Stimulated activated CD8-positive, alpha-beta memory T cell treated with anti-CD3 and anti-CD28 coated beads, Interleukin-2, amount 100 ng/mL, for 48 hours (primary cell): ENCODE data around the gene MAP3K21.

Source experiments
- DNase-seq, 2 donors: peaks; one replicate each; pipeline ENCODE4 v3.0.0-alpha.2; 2020; ENCODE audit warnings: low read depth in 2 of 2

MAP3K21 gene

DNA sequence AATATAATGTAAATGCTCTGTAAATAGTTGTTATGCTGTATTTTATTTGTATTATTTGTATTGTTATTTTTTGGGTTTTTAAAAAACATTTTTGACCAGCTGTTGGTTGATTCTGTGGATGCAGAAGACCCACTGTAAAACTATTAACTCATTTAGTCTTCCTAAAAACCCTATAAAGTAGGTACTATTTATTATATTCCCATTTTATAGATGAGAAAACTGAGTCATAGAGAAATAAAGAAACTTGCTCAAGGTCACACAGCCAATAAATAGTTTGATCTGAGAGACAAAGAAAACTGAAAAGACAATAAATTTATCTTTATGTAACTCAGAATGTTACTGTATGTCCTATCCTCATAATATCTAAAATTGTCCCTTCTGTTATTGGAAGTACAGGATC, 1.2 kb upstream of the MAP3K21 start:
- DNase-seq = no peak

- DNase-seq = peak; percentile 74 to 85
Observed at GRCh38 chr1:233326811-233327650, 493 bp upstream of the MAP3K21 start.

DNA sequence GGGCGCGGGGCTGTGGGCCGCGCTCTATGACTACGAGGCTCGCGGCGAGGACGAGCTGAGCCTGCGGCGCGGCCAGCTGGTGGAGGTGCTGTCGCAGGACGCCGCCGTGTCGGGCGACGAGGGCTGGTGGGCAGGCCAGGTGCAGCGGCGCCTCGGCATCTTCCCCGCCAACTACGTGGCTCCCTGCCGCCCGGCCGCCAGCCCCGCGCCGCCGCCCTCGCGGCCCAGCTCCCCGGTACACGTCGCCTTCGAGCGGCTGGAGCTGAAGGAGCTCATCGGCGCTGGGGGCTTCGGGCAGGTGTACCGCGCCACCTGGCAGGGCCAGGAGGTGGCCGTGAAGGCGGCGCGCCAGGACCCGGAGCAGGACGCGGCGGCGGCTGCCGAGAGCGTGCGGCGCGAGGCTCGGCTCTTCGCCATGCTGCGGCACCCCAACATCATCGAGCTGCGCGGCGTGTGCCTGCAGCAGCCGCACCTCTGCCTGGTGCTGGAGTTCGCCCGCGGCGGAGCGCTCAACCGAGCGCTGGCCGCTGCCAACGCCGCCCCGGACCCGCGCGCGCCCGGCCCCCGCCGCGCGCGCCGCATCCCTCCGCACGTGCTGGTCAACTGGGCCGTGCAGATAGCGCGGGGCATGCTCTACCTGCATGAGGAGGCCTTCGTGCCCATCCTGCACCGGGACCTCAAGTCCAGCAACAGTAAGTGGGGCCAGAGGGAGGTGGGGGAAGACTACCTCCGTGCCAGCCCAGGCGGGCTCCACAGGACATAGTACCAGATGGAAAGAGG, 808 bp downstream of the MAP3K21 start:
- DNase-seq = peak; percentile 1 to 6

- DNase-seq = no peak
Observed at GRCh38 chr1:233331676-233332519, 4.4 kb downstream of the MAP3K21 start.

DNA sequence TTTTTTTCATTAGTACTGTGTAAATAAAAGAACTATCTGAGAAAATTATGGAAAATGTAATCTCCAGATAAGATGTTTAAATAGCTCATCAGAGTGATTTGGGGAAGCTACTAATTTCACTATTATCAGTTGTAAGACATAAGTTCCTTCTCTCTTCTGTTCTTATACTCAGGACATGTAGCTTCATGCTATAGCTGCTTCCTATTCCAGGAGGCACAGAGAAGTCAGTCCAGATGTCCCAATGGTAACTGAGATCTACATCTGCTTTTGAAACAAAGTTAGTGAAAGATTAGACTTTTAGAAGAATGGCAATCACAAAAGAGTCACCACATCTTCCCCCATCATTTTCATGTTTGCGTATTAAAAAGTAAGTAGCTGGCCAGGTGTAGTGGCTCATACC, 5.6 kb downstream of the MAP3K21 start:
- no peak for DNase-seq

- DNase-seq = no peak
Observed at GRCh38 chr1:233334092-233334491, 6.6 kb downstream of the MAP3K21 start.

DNA sequence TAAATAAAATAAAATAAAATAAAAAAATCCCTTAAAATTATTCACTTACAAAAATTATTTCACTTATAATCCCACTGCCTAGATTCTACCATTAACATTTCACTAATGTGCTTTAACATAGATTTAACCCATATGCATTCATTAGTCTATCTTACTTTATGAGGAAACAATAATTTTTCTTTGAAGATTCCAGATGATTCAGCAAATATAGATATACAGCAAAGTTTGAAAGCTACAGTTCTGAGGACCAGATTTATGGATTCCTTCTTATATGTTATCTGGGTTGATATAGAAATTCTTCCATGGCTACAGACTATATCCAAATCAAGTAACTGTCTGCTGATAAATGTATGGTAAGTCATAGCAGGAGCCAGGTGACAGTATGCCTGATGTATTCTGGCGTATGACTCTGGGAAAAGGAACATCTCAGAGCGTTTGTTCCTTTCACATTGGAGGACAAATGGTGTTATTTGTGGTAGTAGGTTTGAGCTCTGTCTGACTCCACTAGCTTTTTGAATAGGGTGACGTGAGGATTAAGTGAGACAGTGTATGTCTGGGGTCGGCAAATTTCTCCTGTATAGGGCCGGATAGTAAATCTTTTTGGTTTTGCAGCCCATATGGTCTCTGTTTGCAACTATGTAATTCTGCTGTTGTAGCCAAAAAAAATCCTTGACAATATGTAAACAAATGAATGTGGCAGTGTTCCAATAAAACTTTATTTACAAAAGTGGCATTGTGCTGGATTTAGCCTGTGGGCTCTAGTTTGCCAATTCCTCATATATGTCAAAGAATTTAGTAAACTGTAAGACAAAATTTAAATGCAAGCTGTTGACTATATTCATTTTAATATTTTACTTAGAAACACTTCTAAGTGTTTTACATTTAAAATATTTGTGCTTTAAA, 9.3 kb downstream of the MAP3K21 start:
- DNase-seq = no peak

DNA sequence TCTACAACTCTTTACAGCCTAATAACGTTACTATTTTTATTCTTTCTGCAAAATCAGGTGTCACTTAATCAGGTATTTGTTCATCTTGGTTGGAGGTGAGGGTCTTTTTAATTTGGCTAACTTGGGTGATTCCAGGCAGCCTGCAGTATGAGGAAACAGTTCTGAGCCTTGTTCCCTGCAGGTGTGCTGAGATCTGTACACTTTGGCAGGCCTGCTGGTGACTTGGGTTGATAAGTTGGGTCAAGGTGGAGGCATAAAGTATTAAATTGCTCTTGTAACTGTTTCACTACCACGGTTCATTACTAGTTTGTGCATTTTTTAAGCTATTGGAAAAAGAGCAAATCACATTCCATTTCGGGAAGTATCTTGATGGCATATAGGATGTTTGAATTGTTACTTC, 10.0 kb downstream of the MAP3K21 start:
- DNase-seq = no peak

DNA sequence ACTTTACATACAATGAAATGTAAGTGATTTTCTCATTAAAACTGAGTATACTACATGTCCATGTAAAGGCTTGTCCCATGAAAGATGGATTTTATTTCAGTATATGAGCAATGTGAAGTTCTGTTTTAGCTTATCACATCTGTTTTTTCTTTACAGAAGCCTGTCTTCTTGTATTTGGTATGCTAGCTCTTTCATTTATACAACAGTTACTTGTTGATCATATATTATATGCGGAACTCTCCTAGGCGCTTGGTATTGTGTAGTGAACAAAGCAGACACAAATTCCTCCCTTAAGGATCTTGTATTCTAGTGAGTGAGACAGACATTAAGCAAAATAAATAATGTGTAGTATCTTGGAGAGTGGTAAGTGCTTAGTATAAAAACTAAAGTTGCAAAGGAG, 10.6 kb downstream of the MAP3K21 start:
- DNase-seq = no peak

DNA sequence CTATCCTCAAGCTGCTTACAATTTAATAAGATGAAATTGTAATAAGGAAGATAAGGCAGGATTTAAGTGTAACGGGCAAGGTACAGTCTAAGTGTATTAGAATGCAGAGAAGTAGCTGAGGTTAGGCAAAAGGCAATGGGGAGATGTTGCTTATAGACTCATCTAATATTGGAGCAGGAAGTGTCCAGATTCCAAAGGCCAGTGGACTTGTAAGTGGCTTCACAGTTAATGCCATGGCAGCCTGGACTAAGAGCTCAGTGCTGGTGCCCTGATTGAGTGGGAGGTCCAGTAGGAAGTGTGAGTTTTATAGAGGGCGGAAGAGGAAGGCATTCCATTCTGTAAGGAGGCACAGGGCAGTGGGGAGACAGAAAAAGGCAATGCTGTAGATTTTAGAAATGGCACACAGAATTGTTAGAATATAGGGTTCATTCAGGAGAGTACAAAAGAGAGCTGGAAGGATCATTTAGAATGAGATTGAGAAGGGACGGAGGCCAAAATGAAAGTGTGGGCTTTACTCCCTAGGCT, 12.6 kb downstream of the MAP3K21 start:
- no peak for DNase-seq

DNA sequence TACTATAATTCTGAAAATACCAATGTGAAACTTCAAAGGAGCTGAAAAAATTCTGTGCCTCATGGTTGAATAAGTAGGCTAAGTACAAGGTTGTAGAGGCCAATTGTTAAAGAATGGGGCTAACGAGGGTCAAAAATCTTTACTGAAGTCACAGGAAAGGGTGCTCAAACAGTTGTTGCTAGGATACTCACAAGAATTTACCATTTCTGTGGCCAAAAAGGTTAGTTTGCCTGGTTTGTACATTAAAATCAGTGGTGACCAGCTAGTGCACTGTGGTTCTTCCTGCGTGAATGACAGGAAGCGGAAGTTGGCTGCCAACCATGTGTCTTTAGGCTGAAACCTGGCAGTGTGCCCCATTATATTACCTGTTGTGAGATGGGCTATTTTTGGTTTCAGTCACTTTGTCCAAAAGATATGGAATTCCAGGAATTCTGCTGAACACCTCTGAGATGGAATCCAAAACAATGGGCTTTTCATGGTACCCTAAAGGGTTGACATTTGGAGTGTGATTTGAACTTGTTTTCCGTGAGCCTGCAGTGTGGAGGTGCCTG, 13.5 kb downstream of the MAP3K21 start:
- DNase-seq = no peak

DNA sequence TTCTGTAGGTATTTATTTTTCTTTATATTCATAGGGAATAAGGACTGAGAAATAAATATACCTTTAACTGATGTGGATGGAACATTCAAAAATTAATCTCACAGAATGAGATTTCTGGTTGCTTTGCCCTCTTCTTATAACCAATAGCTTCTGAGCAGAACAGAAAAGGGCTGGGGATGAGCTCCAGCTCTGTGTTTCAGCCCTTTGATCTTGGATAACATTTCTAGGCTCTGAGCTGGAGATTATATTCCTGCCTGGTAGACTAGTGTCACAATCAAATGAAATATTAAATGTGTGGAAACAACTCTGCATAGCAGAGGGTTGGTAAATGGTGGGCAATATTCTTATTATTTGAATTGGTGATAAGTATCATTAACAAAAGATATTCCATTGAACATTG, 14.6 kb downstream of the MAP3K21 start:
- no peak for DNase-seq

DNA sequence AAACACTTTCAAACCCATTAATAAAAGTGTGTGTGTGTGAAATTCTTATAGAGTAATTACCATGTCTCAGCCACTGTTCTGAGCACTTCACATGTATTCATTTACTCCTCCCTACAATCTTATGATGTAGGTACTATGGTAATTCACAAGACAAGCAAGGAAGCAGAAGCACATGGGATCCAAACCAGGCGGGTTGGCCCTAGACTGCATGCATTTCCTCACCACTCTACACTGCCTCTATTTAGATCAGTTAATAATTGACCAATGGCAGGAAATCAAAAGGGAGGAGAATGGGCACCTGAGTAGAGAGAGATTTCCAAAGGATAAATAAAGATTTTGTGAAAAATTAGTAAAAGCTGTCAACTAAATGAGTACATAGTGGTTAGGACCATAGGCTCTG, 15.7 kb downstream of the MAP3K21 start:
- DNase-seq = no peak

DNA sequence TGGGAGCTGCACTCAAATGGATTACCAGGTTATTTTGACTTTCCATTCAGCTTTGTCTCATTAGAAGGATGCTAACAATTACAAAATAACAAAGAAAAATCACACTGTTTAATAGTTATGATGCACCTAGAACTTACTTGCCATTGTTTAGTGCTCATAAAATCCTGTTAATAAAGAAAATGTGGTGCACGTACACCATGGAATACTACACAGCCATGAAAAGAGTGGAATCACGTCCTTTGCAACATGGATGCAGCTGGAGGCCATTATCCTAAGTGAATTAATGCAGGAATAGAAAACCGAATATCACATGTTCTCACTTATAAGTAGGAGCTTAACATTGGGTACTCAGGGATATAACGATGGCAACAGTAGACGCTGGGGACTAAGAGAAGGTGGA, 19.8 kb downstream of the MAP3K21 start:
- no peak for DNase-seq

DNA sequence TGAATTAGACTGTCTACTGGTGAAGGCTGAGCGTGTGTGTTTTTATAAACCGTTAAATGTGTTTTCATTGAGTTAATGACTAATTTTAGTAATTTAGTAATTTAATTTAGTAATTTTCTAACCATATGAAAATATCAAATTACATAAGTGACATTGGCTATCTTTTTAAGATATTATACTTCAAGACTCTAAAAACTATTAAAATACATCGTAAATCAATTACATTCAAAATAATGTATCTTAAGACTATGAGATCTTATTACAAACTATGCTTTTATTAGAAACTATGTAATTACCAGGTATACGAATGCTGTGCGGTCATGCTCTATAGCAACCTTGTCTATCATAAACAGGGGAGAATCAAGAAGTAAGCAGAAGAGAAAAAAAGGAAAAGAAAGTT, 21.6 kb downstream of the MAP3K21 start:
- DNase-seq = no peak

- no peak for DNase-seq
Observed at GRCh38 chr1:233354983-233355382, 27.5 kb downstream of the MAP3K21 start.

DNA sequence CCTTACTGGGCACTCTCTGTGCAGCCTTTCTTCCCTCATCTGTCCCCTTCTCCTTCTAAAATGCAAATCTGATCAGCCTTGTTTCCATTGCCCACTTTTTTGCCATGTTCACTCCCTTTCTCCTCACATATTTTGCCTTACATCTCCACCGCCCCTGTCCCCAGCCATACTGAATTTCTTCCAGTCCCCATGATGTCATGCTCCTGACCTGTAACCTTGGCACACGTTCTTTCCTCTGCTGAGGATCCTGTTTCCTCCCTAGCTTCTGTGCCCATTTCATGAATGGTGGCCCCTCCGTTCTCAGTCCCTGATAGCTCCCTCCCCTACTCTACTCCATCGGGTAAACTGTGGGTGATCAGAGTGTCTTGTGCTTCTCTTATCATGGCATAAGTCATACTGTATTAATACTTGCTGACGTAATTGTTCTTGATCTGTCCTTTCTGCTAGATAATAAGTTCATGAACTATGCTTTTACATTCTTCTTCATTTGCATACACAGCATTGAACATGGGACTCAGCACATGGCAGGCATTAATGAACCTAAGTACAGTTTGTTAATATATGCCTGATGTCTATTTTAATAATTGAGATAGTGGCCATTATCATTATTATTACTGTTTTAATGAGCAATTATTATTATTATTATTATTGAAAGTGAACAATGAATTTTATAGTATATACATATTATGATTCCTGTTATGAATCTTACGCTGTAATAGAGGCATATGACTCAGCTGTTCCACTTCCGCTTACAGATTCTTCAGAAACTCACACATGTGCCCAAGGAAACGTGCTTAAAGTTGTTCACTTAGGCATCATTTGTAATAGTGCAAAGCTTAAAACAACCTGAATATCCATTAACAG, 28.5 kb downstream of the MAP3K21 start:
- no peak for DNase-seq

DNA sequence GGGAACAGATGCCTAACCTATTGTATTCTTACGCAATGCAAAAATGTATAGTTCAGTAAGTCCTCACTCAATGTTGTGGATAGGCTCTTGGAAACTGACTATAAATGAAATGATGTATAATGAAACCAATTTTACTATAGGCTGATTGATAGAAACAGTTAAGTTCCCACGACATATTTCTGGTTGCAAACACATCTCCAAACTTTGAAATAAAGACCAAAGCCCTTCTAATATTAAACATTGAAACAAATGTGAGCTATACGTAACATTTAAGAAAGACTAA, 29.1 kb downstream of the MAP3K21 start:
- no peak for DNase-seq

GRCh38 chr1:233357595-233358397, 30.3 kb downstream of the MAP3K21 start:
- no peak for DNase-seq
